T-helper 2 cell treated with Interferon-gamma antibody and Interleukin-4, amounts not matched to agents 100 ng/mL and 5 ng/mL, for 36 hours (primary cell): ENCODE measurements around the gene CYFIP2. TPM values are rescaled to one million over a fixed set of nuclear protein-coding genes. Genes with fewer than 3 reads are reported as not detected.
"Not testable (repeated sequence)": the region's sequence is repeated elsewhere in the genome, so short reads cannot be mapped to it uniquely, and the experiment has no call there.

Source experiments
- intact Hi-C: fragments of 100-400 bp; cut with micrococcal nuclease; formaldehyde crosslinking; loops from one replicate; pipeline ENCODE4 v1.15.1; 2023
- total RNA-seq: library from RNA; stranded (reverse); gene quantifications from 2 replicates; pipeline ENCODE4 v1.2.3, GENCODE V29; 2022

The CYFIP2 gene
- total RNA-seq = 379 and 383 TPM in 2 replicates

DNA sequence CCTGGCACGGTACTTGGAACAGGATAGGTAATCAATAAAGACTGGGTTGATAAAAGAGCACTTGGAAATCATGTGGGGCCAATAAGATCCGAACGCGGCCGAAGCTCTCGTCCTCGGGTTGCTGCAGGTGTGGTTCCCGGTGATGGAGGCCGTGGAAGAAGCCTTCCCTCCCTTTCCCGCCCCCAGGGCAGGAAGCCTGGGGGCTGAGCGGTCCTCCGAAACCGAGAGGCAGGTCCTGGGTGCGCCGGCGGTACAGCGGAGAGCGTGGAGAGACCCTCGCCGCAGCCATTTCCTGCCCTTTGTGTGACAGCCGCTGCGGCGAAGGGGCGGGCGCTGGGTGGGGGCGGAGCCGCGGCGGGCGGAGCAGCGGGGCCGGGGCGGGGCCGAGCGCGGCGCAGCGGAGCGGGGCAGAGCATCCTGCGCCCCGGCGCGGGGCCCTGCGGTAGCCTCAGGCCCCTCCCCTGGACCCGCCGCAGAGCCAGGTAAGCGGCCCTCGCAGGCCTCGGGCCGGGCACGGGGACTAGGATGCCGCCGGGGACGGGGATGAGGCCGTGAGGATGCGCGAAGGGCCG lies at the start of gene CYFIP2:
Gene CYFIP2 (plus strand): TSS at position 410 of the 572 bp plus-strand sequence. CDS start 19,239 bp downstream, outside the sequence.
- intact Hi-C loops = loop anchor here (1.0 to 5.0 kb wide), 5 partner anchors 12 to 337 kb away; partner anchors contain the start of gene ITK

DNA sequence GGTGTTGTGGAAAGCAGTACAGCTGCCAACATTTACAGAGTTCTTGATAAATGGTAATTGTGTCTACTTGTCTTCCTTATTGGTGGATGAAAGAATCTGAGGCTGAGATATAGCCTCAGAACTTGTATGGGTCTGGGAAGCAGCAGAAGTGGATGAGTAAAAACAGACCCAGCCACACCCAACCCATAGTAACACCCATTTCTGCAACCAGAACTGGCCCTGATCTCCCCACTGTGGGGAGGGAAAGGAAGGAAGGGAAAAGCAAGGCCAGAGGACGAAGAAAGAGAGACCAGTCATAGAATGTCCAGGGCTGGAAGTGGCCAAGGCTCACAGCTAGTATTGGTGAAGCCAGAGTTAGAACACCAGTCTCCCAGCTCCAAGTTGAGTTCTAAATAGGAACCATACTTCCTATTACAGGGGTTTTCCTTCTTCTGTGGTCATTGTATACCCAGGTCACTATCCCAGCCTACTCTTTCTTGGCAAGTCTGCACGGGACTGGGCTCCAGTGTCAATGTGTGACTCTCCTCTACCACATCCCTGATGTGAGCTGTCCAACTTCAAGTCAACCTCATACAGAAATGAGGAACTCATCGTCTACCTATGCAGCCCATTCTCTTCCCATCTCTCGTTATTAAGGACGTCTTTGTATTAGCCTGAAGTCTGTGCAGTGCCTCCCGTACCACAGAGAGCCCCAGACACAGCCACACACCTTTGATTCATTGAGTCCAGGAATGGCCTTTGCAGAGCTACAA lies 49.4 kb upstream of the CYFIP2 start:
- intact Hi-C loops = loop anchor here (1.0 kb wide), 3 partner anchors 18 to 37 kb away; partner anchors contain the start of gene ITK

DNA sequence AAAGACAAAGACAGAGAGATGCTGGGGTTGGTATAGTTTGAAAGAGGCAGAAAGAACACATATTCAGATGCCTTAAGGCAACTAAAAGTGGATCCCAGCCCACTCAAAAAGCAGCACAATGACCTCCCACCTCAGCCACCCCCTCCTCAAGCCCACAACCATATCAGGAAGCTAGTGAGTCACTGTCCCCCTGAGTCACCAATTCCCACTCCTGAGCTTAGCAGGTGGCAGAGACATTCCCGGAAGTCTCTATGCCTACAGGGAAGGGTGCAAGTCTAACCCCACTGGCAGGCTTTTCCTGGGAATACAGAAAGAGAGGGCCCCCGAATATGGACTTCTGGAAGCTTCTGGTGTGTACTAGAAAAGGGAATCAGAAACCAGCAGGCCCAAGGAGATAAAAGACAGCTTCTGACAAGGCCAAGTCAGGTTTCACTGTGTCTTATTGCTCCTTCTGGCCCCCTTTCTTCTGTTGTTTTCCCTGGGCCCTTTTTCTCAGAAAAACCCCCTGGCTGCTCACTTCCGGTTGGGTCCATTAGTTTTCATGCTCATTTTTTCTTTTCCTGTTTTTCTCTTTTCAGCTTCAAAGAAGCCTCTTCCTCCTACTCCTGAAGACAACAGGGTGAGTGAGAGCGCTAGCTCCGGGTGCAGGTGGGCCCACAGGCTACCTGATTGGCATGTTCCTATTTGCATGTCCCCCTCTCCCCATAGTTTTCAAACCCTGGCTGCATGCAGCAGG lies 48.5 kb upstream of the CYFIP2 start:
- intact Hi-C loops = loop anchor here (1.0 kb wide), 2 partner anchors 36 to 37 kb away; partner anchors contain the start of gene ITK

DNA sequence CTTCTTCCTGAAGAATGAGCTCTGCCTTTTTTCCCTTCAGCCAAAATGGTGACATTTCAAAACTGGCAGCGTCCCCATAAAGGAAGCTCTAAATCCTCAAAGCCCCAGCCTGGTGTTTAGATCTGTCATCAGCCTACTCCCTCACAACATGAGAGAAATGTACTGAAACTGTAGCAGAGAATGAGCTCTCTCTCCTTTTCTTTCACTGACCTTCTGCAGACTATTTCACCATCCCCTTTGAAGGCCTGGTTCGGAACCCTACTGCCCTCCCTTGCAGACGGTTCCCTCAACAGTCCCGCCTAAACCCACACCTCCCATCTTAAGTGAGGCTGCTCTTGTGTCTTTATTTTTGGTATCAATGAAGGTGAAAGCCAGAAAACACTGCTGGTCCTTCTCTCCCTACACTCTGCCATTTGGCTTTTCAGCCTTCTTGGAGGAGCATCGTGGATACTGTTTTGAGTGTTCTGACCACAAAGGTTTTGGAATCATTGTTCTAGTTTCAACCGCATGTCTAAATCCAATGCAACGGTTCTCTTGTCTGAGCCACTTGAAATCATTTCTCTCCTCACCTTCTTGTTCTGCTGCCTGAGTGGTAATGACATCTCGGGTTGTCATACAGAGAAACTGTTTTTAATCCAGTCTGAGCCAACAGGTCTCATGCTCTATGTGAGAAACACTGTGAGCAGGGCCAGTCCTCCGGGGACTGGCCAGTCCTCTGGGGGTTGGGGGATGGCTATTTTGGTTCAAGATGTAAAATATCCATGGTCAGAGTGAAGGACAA lies 46.2 kb upstream of the CYFIP2 start:
- intact Hi-C loops = no loop called here

DNA sequence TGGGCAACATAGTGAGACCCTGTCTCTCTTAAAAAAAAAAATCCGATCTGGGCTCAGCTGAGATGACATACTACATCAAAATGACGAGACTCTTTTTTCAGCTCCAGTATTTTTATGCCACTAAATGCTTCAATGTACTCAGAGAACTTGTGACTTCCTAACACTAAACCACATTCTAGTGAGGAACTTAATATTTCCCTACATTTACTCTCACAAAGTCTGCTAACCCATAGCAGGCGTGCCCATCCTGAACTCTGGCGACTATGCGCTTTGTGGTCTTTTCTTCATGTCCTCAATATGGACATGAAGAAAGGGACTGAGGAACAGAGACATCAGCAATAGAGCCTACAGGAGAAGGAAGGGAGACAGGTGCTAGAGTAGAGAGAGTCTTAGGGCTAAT lies 44.0 kb upstream of the CYFIP2 start:
- intact Hi-C loops = loop anchor here (1.0 to 2.0 kb wide), 5 partner anchors 31 to 73 kb away; partner anchors contain the start of genes CYFIP2 and ITK

DNA sequence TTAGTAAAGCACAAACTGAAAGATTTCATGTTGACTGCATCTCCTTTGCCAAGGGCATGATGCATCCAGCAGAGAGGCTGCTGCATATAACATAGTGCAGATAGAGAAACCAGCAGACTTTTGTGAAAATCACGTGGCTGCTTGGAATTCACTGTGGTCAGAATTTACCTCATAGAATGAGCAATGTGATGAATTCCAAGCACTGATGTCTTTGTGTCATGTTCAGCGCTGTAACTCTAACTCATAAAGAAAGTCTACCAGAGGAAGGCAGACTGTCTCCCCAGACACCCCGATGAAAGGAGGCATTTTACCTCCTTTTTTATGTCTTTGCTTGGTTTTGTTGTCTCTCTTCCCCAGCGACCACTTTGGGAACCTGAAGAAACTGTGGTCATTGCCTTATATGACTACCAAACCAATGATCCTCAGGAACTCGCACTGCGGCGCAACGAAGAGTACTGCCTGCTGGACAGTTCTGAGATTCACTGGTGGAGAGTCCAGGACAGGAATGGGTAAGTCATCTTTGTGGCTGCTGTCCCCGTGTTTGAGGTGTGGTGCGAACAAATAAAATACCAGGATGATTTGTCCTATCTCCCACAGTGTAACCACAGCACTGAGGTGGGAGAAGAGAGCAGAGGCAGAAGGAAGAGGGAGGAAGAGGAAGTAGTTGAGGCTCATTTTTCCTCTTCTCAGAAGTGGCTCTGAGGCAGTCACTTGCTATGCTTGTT lies 43.3 kb upstream of the CYFIP2 start:
- intact Hi-C loops = loop anchor here (1.0 to 2.0 kb wide), 5 partner anchors 31 to 73 kb away; partner anchors contain the start of genes CYFIP2 and ITK

DNA sequence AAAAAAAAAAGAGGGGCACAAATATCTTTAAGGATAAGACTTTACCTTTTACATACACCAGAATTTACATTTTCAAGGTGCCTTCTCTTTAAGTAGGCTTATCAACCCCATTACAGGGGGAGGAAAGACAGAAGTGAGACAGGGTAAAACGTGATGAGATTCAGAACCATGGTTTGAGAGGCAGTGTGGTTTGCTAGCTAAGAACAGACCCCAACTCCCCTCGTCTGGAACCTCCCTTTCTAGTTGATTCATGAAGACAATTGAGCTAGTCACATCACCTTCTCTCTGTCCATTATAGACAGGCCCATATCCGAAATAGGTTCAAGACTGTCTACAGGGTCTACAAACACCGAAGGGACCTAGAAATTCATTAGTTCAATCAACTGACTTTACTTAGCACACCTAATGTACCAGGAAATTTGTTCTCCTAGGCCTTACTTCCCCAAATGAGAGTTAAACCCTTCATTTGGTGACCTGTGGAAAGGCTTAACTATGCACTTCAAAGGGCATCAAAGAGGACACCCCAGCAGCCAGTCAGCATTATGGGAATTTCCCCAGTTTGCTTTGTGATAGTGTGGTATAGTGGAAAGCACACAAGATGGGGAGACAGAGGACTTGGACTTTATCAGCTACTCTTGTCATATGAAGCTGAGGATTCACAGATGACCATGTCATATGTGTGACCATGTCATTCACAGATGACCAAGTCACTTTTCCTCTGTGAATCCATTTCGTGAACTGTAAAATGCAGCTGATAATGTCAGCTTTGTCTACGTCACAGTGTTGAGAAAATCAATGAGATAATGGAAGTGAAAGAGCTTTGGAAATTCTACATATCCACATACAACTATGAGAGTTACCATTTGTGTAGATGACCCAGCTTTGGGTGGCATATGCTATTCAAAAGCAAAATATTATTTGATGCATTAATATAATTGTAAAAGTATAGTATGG lies 40.2 kb upstream of the CYFIP2 start:
- intact Hi-C loops = no loop called here

DNA sequence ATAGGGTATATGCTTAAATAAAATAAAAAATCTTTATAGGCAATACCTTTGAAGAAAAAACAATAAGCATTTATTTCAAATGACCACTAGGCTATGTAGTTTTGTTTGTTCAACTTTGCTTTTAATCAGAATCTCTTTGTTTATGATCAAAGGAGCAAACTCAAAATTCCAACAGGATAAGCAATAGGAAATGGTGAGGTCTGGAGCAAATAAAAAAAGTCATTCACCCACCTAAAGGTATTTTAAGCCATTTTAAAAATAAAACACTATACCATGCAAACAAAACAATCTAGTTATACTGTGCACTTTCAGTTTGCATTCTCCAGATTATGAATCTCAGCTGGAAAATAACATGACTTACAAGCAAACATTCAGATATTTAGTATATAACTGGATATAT lies 35.3 kb upstream of the CYFIP2 start:
- intact Hi-C loops = no loop called here

DNA sequence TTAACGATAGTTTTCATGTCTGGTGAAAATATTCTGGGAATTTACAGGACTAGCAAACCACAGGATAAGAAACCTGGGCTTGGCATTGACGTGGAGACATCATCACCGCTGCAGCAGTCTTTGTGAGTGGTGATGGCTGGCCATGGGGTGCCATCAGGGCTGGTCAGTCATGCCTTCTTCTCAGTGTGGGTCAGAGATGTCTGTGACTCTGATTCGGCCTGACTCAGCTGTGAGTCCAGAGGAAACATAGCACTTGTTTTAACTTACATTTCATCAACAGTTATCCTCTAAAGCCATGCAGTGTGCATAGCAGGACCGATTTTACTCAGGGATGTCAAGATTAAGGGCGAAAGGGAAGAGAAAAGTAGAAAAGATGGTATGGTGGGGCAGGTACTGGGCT lies 33.2 kb upstream of the CYFIP2 start:
- intact Hi-C loops = no loop called here

DNA sequence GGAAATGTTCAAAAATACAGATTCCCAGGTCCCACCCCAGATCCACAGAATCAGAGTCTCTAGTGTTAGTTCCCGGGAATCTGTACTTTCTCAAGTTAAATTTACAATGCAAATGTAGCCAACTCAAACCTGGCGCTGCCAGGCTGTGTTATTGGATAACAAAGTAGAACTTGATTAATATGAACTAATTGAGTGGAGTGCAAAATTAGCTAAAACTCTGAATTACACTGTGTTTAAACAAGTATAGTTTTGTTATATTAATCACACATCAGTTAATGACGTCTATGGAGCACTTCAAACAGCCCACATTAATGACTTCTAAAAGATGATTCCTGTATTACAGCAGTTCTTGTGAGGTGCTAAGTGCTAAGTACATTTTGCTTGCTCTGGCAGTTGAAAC lies 32.4 kb upstream of the CYFIP2 start:
- intact Hi-C loops = no loop called here

DNA sequence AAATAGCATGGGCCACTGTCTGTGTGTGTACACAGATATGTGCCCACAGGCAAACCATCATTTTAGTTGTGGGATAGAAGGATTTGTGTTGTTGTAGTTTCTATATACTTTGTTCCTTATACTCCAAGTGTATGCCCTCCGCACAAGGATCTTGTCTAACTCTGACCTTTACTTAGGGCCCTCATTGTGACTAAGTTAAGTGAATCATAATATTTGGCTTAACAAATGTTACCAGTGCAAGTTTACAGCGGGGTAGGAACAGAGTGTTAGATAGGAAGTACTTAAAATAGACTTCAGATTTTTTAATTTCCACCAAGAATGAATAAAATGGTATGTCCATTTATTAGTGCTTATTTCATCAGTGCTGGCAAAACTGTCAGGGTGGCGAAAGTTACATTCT lies 29.5 kb upstream of the CYFIP2 start:
- intact Hi-C loops = no loop called here

DNA sequence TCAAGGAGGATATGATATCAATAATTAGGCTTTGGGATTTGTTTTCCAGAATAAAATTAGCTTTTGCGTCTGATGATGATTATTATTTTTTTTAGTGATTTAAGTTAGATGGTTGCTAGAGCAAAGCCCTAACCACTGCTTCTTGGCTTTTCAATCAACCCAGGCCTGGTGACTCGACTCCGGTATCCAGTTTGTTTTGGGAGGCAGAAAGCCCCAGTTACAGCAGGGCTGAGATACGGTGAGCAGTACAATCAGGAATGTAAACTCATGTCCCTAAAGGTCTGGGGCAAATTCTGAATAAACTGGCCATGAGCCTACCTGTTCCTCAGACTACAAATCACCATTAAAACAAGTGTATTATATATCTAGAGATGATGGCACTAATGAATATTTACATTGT lies 24.4 kb upstream of the CYFIP2 start:
- intact Hi-C loops = no loop called here

DNA sequence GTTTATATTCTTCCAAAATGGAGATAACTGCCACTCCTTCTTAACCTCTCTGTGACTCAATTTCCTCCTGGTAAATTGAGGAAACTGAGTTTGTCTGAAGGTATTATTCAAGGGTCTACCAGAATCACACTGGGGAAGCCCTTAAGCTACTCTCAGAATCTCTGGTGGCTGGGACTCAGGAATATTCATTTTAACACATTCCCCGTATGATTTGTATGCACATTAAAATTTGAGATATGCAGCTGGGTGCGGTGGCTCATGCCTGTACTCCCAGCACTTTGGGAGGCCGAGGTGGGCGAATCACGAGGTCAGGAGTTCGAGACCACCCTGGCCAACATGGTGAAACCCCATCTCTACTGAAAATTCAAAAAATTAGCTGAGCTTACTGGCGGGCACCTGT lies 21.2 kb upstream of the CYFIP2 start:
- intact Hi-C loops = not testable (repeated sequence)

DNA sequence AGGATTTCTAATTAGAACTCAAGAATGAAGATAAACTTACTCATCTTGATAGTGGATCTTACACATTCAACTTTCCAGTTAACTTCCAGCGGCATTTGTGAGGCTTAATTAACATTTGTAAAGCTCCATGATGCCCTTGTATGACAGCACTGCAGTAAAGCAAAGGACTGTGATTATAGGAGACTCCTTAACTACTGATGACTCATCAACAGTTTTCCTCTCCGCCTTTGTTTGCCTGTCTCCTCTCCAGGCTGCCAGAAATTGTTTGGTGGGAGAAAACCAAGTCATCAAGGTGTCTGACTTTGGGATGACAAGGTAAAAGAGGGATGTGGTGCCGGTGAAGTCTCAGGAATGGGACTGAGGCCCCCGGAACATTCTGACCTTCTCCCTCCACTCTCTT lies 20.4 kb upstream of the CYFIP2 start:
- intact Hi-C loops = no loop called here

DNA sequence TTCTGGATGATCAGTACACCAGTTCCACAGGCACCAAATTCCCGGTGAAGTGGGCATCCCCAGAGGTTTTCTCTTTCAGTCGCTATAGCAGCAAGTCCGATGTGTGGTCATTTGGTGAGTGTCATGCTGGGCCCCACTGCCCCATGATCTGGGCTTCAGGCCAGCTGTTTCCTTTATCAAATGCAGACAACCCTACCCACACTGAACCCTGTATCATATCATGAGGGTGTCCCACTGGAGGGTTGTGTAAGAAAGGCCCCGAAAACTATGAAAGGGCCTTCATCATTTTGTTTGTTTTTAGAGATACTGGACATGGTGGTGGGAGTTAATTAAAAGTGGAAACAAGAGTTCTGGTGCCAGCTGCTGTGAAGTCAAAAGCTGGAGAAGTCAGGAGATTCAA lies 20.0 kb upstream of the CYFIP2 start:
- intact Hi-C loops = no loop called here

DNA sequence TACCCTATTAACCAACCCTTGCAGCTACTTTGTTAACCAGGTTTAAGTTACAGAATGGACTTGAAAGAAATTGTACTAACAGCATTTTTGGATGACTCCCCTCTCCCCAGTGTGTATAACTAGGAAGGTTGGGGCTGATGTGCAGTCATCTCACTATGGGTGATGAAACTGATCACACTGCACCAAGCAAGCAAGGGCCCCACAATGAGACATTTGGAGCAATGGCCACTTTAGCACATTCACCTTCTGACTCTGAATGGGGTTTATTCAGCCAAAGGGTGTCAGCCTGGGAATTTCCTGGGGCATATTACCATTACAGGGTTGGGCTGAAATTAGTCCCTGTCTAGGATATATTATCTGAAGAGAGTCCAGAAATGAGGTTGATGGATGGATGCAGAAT lies 18.7 kb upstream of the CYFIP2 start:
- intact Hi-C loops = no loop called here

DNA sequence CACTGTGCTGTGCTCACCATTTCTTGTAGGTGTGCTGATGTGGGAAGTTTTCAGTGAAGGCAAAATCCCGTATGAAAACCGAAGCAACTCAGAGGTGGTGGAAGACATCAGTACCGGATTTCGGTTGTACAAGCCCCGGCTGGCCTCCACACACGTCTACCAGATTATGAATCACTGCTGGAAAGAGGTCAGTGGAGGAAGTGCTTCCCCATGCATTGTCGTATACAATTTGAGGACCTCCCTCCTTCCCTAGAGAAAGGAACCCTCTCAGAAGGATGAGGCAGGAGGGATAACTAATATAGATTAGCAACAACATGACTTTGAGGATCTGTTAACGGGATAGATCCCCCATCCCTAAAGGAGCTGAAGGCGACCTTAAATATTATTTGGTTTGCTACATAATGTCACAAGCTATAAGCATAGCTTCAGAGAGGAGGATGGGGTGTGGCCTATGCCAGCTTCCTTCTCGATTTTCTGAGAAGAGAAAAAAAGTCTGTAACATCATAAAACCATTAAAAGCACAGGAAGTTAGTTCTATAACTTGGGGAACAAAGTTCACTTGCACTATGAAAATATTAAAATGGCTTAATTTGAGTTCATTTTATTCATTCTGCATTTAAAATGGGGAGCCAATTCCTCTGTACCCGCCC lies 17.0 kb upstream of the CYFIP2 start:
- intact Hi-C loops = no loop called here

DNA sequence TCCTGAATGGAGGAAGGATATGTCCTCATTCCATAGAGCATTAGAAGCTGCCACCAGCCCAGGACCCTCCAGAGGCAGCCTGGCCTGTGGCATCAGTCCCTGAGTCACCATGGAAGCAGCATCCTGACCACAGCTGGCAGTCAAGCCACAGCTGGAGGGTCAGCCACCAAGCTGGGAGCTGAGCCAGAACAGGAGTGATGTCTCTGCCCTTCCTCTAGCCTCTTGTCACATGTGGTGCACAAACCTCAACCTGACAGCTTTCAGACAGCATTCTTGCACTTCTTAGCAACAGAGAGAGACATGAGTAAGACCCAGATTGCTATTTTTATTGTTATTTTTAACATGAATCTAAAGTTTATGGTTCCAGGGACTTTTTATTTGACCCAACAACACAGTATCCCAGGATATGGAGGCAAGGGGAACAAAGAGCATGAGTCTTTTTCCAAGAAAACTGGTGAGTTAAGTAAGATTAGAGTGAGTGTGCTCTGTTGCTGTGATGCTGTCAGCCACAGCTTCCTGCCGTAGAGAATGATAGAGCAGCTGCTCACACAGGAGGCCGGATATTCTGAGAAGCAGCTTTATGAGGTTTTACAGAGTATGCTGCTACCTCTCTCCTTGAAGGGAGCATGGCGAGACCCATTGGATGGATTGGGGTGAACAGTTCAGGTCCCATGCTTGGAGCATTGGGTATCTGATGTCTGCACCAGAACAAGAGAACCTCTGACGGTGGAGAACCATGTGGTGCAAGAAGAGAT lies 13.0 kb upstream of the CYFIP2 start:
- intact Hi-C loops = loop anchor here (1.0 to 5.0 kb wide), 7 partner anchors 12 to 72 kb away; partner anchors contain the start of gene ITK
